Epithelial cell of esophagus (primary cell): ENCODE measurements around the gene FAR2.

Experiments
- DNase-seq: peaks from one replicate; pipeline ENCODE4 v3.0.0; 2010; ENCODE audit warnings: low read depth
- H3K4me3 ChIP-seq: 2 replicates; pipeline ENCODE4 v1.5.1; 2011; ENCODE audit warnings: mild to moderate bottlenecking, low read length, control low read depth
- TF ChIP-seq, protein P1 (sequence below): IDR thresholded peaks from 2 replicates; pipeline ENCODE4 v1.5.1; 2011; ENCODE audit warnings: low read depth, mild to moderate bottlenecking, low read length, control low read depth, inconsistent platforms; ENCODE audit not compliant: insufficient read depth; ENCODE audit errors: missing control alignments

Gene FAR2

DNA sequence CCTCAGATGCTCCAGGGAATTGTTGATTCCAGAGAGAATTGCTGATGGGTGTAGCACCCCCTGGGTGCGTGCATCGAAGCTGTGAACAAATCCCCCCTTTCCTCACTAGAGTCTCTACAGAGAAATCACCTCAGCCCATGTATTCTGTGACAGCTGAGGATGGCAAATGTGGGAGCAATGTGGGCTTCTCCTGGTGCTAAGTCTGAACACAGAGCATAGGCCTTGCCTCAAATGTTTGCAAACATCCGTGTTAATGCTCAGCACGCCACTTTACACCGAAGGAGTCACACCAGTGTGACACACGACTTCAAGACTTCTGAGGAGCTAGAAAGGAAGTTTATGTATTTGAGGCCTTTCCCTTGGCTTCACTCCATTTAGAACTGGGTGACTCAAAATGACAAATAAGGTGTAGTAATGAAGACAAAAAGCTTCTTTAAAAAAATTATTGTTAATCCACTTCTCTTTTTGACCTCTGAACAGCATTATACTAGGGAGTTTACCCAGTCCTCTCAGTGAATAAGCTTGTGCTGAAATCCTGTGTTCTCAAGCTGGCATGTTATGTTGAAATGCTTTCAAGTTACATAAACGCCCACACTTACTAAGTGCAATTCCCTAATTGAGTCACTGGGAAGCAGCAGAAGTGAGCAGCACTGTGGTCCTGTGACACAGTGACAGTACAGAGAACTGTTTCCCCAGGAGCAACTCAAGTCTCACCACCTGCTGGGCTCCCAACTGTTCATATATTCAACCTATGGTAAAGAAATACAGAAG, 92.9 kb downstream of the FAR2 start:
- no peak overlapping the region for H3K4me3 ChIP-seq
- DNase-seq: peak; percentile 96
- TF ChIP-seq, protein P1, sequence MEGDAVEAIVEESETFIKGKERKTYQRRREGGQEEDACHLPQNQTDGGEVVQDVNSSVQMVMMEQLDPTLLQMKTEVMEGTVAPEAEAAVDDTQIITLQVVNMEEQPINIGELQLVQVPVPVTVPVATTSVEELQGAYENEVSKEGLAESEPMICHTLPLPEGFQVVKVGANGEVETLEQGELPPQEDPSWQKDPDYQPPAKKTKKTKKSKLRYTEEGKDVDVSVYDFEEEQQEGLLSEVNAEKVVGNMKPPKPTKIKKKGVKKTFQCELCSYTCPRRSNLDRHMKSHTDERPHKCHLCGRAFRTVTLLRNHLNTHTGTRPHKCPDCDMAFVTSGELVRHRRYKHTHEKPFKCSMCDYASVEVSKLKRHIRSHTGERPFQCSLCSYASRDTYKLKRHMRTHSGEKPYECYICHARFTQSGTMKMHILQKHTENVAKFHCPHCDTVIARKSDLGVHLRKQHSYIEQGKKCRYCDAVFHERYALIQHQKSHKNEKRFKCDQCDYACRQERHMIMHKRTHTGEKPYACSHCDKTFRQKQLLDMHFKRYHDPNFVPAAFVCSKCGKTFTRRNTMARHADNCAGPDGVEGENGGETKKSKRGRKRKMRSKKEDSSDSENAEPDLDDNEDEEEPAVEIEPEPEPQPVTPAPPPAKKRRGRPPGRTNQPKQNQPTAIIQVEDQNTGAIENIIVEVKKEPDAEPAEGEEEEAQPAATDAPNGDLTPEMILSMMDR: peak; percentile 40

DNA sequence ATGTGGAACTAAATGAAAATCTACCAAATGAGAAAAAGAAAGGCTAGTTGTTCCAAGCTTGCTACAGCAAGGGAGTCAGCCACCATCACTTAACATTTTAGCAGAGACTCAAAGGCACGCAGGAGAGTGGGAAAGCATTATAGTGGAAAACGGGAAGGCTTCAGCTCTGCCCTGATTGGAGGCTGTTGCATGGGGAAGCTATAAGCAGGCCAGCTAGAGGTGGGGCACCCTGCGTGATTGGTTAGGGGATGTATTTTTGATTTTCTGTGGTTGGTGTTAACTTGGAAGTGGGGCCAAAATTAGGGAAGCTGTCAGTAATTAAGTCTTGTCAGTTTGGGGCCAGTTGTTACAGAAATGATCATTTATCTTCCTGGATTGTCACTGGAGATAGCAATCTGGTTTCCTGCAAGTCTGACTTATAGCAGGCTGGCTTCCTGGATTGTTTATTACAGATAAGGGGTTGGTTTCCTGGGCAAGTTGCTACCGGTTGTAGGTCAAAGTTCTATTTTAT, 93.9 kb downstream of the FAR2 start:
- TF ChIP-seq, protein P1: no peak
- no peak overlapping the region for H3K4me3 ChIP-seq
- DNase-seq: no peak

DNA sequence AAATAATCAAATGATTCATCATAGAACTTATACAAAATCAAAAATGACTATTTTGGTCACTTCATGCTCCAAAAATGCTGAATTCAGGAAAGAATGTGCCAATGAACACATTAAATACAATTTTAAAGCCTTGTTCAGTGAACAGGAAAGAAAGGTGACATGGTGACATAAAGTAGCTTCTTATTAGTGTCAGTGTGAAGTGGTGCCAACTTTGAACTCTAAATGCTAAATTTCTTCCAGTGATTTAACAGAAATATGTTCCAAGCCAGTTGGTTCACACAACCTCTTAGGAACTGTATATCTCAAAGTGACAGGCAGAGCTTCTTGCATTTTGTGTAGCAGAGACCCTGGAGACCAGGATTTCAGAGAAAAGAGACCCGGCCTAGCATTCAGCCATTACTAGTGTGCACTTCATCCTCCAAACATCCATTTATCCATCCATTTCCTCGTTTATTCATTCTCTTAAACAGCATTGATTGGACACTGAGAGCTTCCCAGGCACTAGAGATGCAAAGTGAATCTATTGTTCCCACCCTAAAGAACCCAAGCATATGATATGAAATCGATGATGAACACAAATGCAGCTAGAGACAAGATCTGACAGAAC, 95.2 kb downstream of the FAR2 start:
- TF ChIP-seq, protein P1: no peak
- H3K4me3 ChIP-seq: no peak overlapping the region
- no peak for DNase-seq

DNA sequence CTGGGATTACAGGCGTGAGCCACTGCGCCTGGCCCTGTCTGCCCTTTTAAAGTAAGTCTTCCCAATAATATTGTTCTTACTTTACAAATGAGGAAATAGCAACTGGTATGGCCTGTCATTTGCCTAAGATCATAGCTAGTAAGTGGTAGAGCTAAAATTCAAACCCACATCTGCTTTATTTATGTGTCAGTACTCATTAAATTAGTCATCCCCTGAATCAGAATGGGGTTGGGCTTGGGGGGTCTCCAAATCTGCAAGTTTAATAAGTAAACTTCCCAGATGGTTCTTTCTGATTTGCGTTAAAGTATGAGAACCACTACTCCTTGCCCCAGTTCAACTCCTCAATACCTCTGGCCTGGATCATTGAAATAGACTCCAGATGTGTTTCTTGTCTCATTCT, 96.2 kb downstream of the FAR2 start:
- TF ChIP-seq, protein P1: no peak
- DNase-seq: no peak
- H3K4me3 ChIP-seq: no peak overlapping the region

DNA sequence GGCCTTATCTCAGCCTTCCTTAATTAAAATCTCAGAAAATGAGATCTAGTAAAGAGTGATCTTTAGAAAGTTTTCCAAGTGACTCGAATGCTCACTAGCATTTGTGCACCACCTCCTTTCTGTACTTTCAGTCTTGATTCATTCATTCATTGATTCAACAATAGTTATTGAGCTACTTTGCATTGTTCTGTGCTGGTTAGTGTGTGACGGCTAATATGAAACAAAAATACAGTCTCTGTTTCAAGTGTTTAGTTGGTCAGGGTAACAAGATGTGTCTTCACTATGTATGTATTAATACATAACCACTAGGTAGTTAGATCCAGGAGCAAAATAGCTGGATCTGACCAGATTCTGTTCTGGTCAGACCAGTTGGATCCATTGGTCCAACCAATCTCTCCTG, 100.9 kb downstream of the FAR2 start:
- no peak for DNase-seq
- TF ChIP-seq, protein P1: no peak
- no peak overlapping the region for H3K4me3 ChIP-seq

DNA sequence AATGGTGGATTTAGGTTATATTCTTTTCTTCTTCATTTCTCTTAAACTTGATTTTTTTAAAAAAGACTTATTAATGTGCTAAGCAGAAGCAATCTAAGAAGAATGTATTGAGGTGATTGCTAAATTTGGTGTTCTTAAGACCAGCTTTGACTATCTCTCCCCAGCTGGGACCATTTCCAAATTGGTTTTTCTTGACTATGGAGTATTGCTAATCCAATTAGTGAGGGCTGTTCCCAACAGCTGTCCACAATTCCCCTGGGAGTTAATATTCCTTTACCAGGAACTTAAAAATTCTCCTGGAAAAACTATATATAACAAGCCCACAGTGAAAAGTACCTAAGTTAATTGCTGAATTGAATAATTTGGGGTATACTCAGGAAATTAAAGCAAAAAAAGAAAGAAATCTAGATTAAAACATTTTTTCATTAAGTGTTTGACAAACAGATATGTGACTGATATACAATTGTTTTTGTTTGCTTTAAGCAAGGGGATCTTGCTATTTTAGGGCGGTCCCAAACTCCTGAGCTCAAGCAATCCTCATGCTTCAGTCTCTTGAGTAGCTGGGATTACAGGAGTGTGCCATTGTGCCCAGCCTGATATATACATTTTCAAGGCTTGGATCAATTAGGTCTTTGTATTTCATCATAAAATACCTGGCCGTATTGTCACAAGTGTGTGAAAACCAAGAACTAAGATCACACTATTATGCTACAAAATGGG, 105.0 kb downstream of the FAR2 start:
- TF ChIP-seq, protein P1: no peak
- no peak overlapping the region for H3K4me3 ChIP-seq
- DNase-seq: no peak
